Measurements from ENCODE around the gene ATP6V1C2. TPM values are rescaled to one million over a fixed set of nuclear protein-coding genes. Genes with fewer than 3 reads are reported as not detected.

The ATP6V1C2 gene
- total RNA-seq, 1 donor from 2014 or later, result 0.11 TPM

- no peak for DNase-seq (ENCODE audit: low spot score)
- no peak overlapping the region for H3K4me3 ChIP-seq
- H3K9ac ChIP-seq, result no peak overlapping the region
- no peak for TF ChIP-seq CTCF (IDR thresholded peaks at IDR 0.05)
- TF ChIP-seq EZH2phosphoT487 (IDR thresholded peaks at IDR 0.05), result no peak
- no peak for TF ChIP-seq EZH2 (IDR thresholded peaks at IDR 0.05)
- peaks cover 36% of the 10 kb centered on the region for H3K36me3 ChIP-seq
- Mint-ChIP-seq H3K36me3 (peaks cover 54% of the 10 kb centered on the region), H3K9me3 (no peaks in the 10 kb centered on the region), H3K4me3 (no peak overlapping the region), H3K27ac (peak overlapping the region; percentile 6), H3K27me3 (ENCODE audit: insufficient read depth, low read depth) (peaks cover 2% of the 10 kb centered on the region), H3K4me1 (peaks cover 3% of the 10 kb centered on the region)
- H2AFZ ChIP-seq (replicated peaks), result no peak overlapping the region
- no peaks in the 10 kb centered on the region for H3F3A ChIP-seq (ENCODE audit: low read depth)
- peaks cover 20% of the 10 kb centered on the region for H3K79me2 ChIP-seq (ENCODE audit: low read depth)
- H3K27me3 ChIP-seq, result no peaks in the 10 kb centered on the region
- H3K27ac ChIP-seq, result no peak overlapping the region
- H3K4me2 ChIP-seq, result no peak overlapping the region
- no peaks in the 10 kb centered on the region for H3K4me1 ChIP-seq
- H3K9me3 ChIP-seq (ENCODE audit: low read depth), result no peaks in the 10 kb centered on the region
- H4K20me1 ChIP-seq (ENCODE audit: low read depth), result peaks cover 17% of the 10 kb centered on the region
These were observed 70.7 kb downstream of the ATP6V1C2 start for GRCh38 chr2:10792001-10792634.

GRCh38 chr2:10792660-10793400 lies 71.4 kb downstream of the ATP6V1C2 start:
- H3K27me3 Mint-ChIP-seq (ENCODE audit: insufficient read depth, low read depth), result peaks cover 2% of the 10 kb centered on the region
- Histone ChIP-seq H3K9me3 (ENCODE audit: low read depth) (no peaks in the 10 kb centered on the region), H3K27me3 (no peaks in the 10 kb centered on the region), H3K4me3 (no peak overlapping the region), H3K9ac (no peak overlapping the region), H3K27ac (no peak overlapping the region), H3K36me3 (peaks cover 33% of the 10 kb centered on the region), H3K4me2 (no peak overlapping the region), H3K4me1 (no peaks in the 10 kb centered on the region), H4K20me1 (ENCODE audit: low read depth) (peaks cover 15% of the 10 kb centered on the region), H3K79me2 (ENCODE audit: low read depth) (peaks cover 27% of the 10 kb centered on the region), H2AFZ (replicated peaks) (no peak overlapping the region), H3F3A (ENCODE audit: low read depth) (no peaks in the 10 kb centered on the region)
- H3K9me3 Mint-ChIP-seq, result no peaks in the 10 kb centered on the region
- H3K4me1 Mint-ChIP-seq, result peaks cover 3% of the 10 kb centered on the region
- no peak for DNase-seq (ENCODE audit: low spot score)
- H3K27ac Mint-ChIP-seq, result peak overlapping the region; percentile 6
- no peak overlapping the region for H3K4me3 Mint-ChIP-seq
- H3K36me3 Mint-ChIP-seq, result peaks cover 53% of the 10 kb centered on the region
- TF ChIP-seq EZH2phosphoT487 (IDR thresholded peaks at IDR 0.05), result no peak
- TF ChIP-seq CTCF (IDR thresholded peaks at IDR 0.05), result peak; percentile 28
- no peak for TF ChIP-seq EZH2 (IDR thresholded peaks at IDR 0.05)

GRCh38 chr2:10793816-10794215 lies 72.4 kb downstream of the ATP6V1C2 start:
- Histone ChIP-seq H3K4me2 (no peak overlapping the region), H3K79me2 (ENCODE audit: low read depth) (peaks cover 37% of the 10 kb centered on the region), H4K20me1 (ENCODE audit: low read depth) (peaks cover 24% of the 10 kb centered on the region), H3K9ac (no peak overlapping the region), H3K4me3 (no peak overlapping the region), H3K36me3 (peaks cover 31% of the 10 kb centered on the region), H3K27ac (no peak overlapping the region), H3K9me3 (ENCODE audit: low read depth) (no peaks in the 10 kb centered on the region), H3K4me1 (no peaks in the 10 kb centered on the region), H3F3A (ENCODE audit: low read depth) (no peaks in the 10 kb centered on the region), H3K27me3 (no peaks in the 10 kb centered on the region), H2AFZ (replicated peaks) (no peak overlapping the region)
- peaks cover 3% of the 10 kb centered on the region for H3K4me1 Mint-ChIP-seq
- peaks cover 2% of the 10 kb centered on the region for H3K27me3 Mint-ChIP-seq (ENCODE audit: insufficient read depth, low read depth)
- TF ChIP-seq CTCF (IDR thresholded peaks at IDR 0.05), result no peak
- no peak for TF ChIP-seq EZH2 (IDR thresholded peaks at IDR 0.05)
- no peak for TF ChIP-seq EZH2phosphoT487 (IDR thresholded peaks at IDR 0.05)
- H3K36me3 Mint-ChIP-seq, result peaks cover 48% of the 10 kb centered on the region
- no peaks in the 10 kb centered on the region for H3K9me3 Mint-ChIP-seq
- no peak for DNase-seq (ENCODE audit: low spot score)
- H3K27ac Mint-ChIP-seq, result no peak overlapping the region
- no peak overlapping the region for H3K4me3 Mint-ChIP-seq

Data from neural progenitor cell (in vitro differentiated cells).